Esophagus muscularis mucosa (tissue), 4 donors: Measurements from ENCODE around the gene MFSD12. TPM values are rescaled to one million over a fixed set of nuclear protein-coding genes. Genes with fewer than 3 reads are reported as not detected.

ENCODE experiments used
- DNase-seq: peaks from one replicate; pipeline ENCODE4 v3.0.0-alpha.2; 2017; ENCODE audit errors: extremely low spot score
- H3K27ac ChIP-seq, 4 donors: fragments of 200-600 bp; sonication (generic); replicated peaks in 1 of 4; 1 replicate in 3 of 4; 2 replicates in 1 of 4; pipeline ENCODE4 v1.5.1; 2016 to 2019; ENCODE audit warnings: mild to moderate bottlenecking in 1 of 4
- H3K27me3 ChIP-seq, 4 donors: fragments of 200-600 bp; sonication (generic); one replicate each; pipeline versions ENCODE4 v1.5.1 to v1.6.0; 2016 to 2019
- H3K36me3 ChIP-seq, 4 donors: fragments of 200-600 bp; sonication (generic); one replicate each; pipeline ENCODE4 v1.5.1; 2016 to 2019
- H3K4me1 ChIP-seq, 4 donors: fragments of 200-600 bp; sonication (generic); one replicate each; pipeline ENCODE4 v1.5.1; 2016 to 2019
- H3K4me3 ChIP-seq, 4 donors: fragments of 200-600 bp; sonication (generic); 1 replicate in 2 of 4; 2 replicates in 2 of 4; pipeline ENCODE4 v1.5.1; 2016 to 2019; ENCODE audit warnings: mild to moderate bottlenecking in 4 of 4, moderate library complexity in 1 of 4
- H3K9me3 ChIP-seq, 4 donors: fragments of 200-600 bp; sonication (generic); 1 replicate in 3 of 4; 2 replicates in 1 of 4; pipeline ENCODE4 v1.5.1; 2016 to 2019
- EP300 ChIP-seq: sonication (generic); formaldehyde crosslinking; IDR thresholded peaks from one replicate; pipeline ENCODE4 v1.6.1; 2017; ENCODE audit warnings: antibody characterized with exemption
- POLR2A ChIP-seq: fragments of 450-650 bp; IDR thresholded peaks from one replicate; pipeline ENCODE4 v1.6.1; 2017; ENCODE audit warnings: antibody characterized with exemption, moderate library complexity, mild to moderate bottlenecking, low read depth
- POLR2AphosphoS5 ChIP-seq, 2 donors: sonication (generic); formaldehyde crosslinking; IDR thresholded peaks; one replicate each; pipeline ENCODE4 v1.6.1; 2017; ENCODE audit warnings: antibody characterized with exemption in 2 of 2
- WGBS: methylation state at CpG from one replicate; pipeline ENCODE4 v1.1.5; 2018; 5-methylcytosine and 5-hydroxymethylcytosine counted together
- intact Hi-C: fragments of 100-400 bp; cut with DNase I; formaldehyde crosslinking; loops from one replicate; pipeline ENCODE4 v1.15.1; 2023
- total RNA-seq, 4 donors: library from RNA; depleted of rRNA; stranded (reverse); fragments of >200 nt; gene quantifications; one replicate each; pipeline versions ENCODE4 v1.1.0 to v1.2.1, GENCODE V29; 2016
- TF ChIP-seq, protein P1 (sequence below), 3 experiments: fragments of 200-600 bp in 2 of 3; fragments of 450-650 bp in 1 of 3; sonication (generic) in 2 of 3; IDR thresholded peaks; one replicate each; pipeline ENCODE4 v1.5.1; 2017 to 2019; ENCODE audit warnings: antibody characterized with exemption in 3 of 3, mild to moderate bottlenecking in 2 of 3, moderate library complexity in 1 of 3

Gene MFSD12
- total RNA-seq, 4 donors from 2014 or later, result 28.2 to 87.0 (median 62.4) TPM

- WGBS, result 84% methylated on average over 9 of the region's 9 CpGs
- intact Hi-C loops, result no loop called here
These were observed 5.6 kb downstream of the MFSD12 start for GRCh38 chr19:3551792-3552095.

DNA sequence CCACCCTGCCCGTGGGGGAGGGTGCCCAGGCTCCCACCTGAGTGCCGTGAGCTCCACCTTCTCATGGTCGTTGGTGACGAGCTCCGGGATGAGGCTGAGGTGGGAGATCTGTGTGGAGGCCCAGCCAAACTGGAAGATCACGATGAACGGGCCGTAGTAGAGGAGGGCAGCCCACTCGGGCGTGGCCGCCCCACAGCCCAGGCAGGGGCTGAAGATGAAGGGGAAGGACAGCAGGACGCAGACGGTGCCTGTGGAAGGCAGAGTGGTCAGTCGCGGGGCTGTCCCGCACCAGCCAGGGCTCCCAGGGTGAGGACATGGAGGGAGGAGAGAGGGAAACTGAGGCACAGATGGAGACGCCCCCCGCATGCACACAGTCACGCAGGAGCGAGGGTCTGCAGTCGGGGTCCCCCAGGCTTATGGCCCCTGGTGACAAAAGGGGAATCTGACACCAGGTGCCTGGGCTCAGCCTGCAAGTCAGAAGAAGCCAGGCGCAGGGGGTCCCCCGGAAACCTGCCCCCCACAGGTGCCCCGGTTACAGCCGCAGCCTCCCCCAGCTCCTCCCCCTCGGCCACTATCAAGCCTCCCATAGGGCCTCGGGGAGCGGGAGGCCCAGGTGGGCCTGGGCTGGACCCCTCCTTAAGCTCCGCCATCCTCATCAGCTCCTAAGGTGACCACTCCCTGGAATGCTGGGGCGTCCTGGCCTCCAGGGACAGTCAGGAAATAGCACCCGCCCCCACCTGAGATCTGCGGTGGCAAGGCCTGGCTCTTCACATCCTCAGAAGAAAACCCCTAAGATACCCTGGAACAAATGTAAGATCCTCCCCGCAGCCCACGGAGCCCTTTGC lies 6.2 kb downstream of the MFSD12 start:
- intact Hi-C loops, result no loop called here
- WGBS, result 90% methylated on average over 23 of the region's 34 CpGs
- H3K36me3 ChIP-seq, result peaks cover 0 to 40% (median 24%) of the 10 kb centered on the region in 4 donors
- H3K27ac ChIP-seq, result no peak overlapping the region
- H3K4me1 ChIP-seq, result peaks cover 16 to 42% (median 36%) of the 10 kb centered on the region in 4 donors
- H3K27me3 ChIP-seq, result no peaks in the 10 kb centered on the region
- no peak for DNase-seq
- TF ChIP-seq, protein P1, sequence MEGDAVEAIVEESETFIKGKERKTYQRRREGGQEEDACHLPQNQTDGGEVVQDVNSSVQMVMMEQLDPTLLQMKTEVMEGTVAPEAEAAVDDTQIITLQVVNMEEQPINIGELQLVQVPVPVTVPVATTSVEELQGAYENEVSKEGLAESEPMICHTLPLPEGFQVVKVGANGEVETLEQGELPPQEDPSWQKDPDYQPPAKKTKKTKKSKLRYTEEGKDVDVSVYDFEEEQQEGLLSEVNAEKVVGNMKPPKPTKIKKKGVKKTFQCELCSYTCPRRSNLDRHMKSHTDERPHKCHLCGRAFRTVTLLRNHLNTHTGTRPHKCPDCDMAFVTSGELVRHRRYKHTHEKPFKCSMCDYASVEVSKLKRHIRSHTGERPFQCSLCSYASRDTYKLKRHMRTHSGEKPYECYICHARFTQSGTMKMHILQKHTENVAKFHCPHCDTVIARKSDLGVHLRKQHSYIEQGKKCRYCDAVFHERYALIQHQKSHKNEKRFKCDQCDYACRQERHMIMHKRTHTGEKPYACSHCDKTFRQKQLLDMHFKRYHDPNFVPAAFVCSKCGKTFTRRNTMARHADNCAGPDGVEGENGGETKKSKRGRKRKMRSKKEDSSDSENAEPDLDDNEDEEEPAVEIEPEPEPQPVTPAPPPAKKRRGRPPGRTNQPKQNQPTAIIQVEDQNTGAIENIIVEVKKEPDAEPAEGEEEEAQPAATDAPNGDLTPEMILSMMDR (IDR thresholded peaks at IDR 0.05), result no peak
- TF ChIP-seq POLR2AphosphoS5 (IDR thresholded peaks at IDR 0.05) (no peak), EP300 (no peak), POLR2A (no peak)
- no peak overlapping the region for H3K4me3 ChIP-seq
- no peaks in the 10 kb centered on the region for H3K9me3 ChIP-seq

More at GRCh38 chr19:3551792-3552095, 5.6 kb downstream of the MFSD12 start:
- TF ChIP-seq POLR2AphosphoS5 (IDR thresholded peaks at IDR 0.05), result no peak
- TF ChIP-seq EP300, result no peak
- TF ChIP-seq, protein P1 (IDR thresholded peaks at IDR 0.05), result no peak
- no peak for TF ChIP-seq POLR2A
- H3K4me1 ChIP-seq, result peaks cover 20 to 47% (median 42%) of the 10 kb centered on the region in 4 donors
- no peaks in the 10 kb centered on the region for H3K9me3 ChIP-seq
- H3K36me3 ChIP-seq, result peaks cover 0 to 34% (median 19%) of the 10 kb centered on the region in 4 donors
- no peak overlapping the region for H3K27ac ChIP-seq
- no peak overlapping the region for H3K4me3 ChIP-seq
- H3K27me3 ChIP-seq, result no peaks in the 10 kb centered on the region
- DNase-seq, result no peak

GRCh38 chr19:3549816-3550215 lies 7.6 kb downstream of the MFSD12 start:
- peaks cover 5 to 35% (median 24%) of the 10 kb centered on the region in 4 donors for H3K4me1 ChIP-seq
- TF ChIP-seq, protein P1 (IDR thresholded peaks at IDR 0.05), result no peak
- TF ChIP-seq EP300, result no peak
- TF ChIP-seq POLR2A, result no peak
- TF ChIP-seq POLR2AphosphoS5 (IDR thresholded peaks at IDR 0.05), result no peak
- WGBS, result 80% methylated on average over 10 of the region's 10 CpGs
- H3K9me3 ChIP-seq, result no peaks in the 10 kb centered on the region
- H3K4me3 ChIP-seq, result no peak overlapping the region
- no peak overlapping the region for H3K27ac ChIP-seq
- intact Hi-C loops, result loop anchor here (5.0 kb wide), 1 partner anchor 157 kb away; the partner anchor contains the start of gene TJP3
- peaks cover 0 to 47% (median 34%) of the 10 kb centered on the region in 4 donors for H3K36me3 ChIP-seq
- H3K27me3 ChIP-seq, result no peaks in the 10 kb centered on the region
- no peak for DNase-seq

DNA sequence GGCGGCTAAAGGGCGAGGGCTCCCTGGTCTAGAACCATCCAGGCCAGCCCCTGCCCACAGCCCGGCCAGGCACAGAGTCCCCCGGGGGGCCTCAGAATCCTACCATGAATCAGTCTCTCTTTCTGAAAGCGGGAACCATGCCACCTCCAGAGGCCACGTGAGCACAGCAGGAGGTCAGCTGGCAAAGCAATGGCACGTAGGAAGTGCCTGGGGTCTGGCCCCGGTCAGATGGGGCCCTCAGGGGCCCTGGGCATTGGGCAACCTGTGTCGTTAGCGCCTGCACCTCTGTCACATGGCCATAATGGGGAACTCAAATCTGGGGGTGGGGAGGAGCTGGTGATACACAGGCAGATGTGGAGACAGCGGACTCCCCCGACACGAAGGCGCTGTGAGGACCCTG lies 8.8 kb downstream of the MFSD12 start:
- TF ChIP-seq POLR2AphosphoS5 (IDR thresholded peaks at IDR 0.05), result no peak
- peaks cover 0 to 59% (median 44%) of the 10 kb centered on the region in 4 donors for H3K36me3 ChIP-seq
- intact Hi-C loops, result loop anchor here (5.0 kb wide), 1 partner anchor 159 kb away; the partner anchor contains the start of gene TJP3
- H3K9me3 ChIP-seq, result no peaks in the 10 kb centered on the region
- H3K4me1 ChIP-seq, result peaks cover 0 to 26% (median 15%) of the 10 kb centered on the region in 4 donors
- no peak overlapping the region for H3K4me3 ChIP-seq
- DNase-seq, result no peak
- no peaks in the 10 kb centered on the region for H3K27me3 ChIP-seq
- WGBS, result 83% methylated on average over 1 of the region's 14 CpGs
- H3K27ac ChIP-seq, result no peak overlapping the region

- TF ChIP-seq POLR2A, result no peak
- peaks cover 0 to 28% (median 15%) of the 10 kb centered on the region in 4 donors for H3K4me1 ChIP-seq
- H3K4me3 ChIP-seq, result no peak overlapping the region
- intact Hi-C loops, result loop anchor here (5.0 kb wide), 1 partner anchor 159 kb away; the partner anchor contains the start of gene TJP3
- WGBS, result 85% methylated on average over 6 of the region's 36 CpGs
- no peak for DNase-seq
- H3K27me3 ChIP-seq, result no peaks in the 10 kb centered on the region
- no peaks in the 10 kb centered on the region for H3K9me3 ChIP-seq
- no peak overlapping the region for H3K27ac ChIP-seq
- peaks cover 0 to 62% (median 49%) of the 10 kb centered on the region in 4 donors for H3K36me3 ChIP-seq
These were observed 9.6 kb downstream of the MFSD12 start for GRCh38 chr19:3547767-3548282.
